Ascending aorta (tissue), 2 donors: ENCODE data around the gene CNTNAP2. TPM values are rescaled to one million over a fixed set of nuclear protein-coding genes. Genes with fewer than 3 reads are reported as not detected.

Experiments
- DNase-seq, 2 donors: peaks; one replicate each; pipeline ENCODE4 v3.0.0-alpha.2; 2019; ENCODE audit warnings: low spot score in 2 of 2
- H3K27ac ChIP-seq, 2 donors: fragments of 200-600 bp; sonication (generic); one replicate each; pipeline ENCODE4 v1.5.1; 2016 to 2017; ENCODE audit warnings: mild to moderate bottlenecking in 1 of 2
- H3K27me3 ChIP-seq: fragments of 200-600 bp; sonication (generic); one replicate; pipeline ENCODE4 v1.5.1; 2017
- H3K36me3 ChIP-seq, 2 donors: fragments of 200-600 bp; sonication (generic); one replicate each; pipeline ENCODE4 v1.5.1; 2016
- H3K4me1 ChIP-seq, 2 donors: fragments of 200-600 bp; sonication (generic); one replicate each; pipeline ENCODE4 v1.5.1; 2016 to 2017; ENCODE audit warnings: mild to moderate bottlenecking in 1 of 2
- H3K4me3 ChIP-seq, 2 donors: fragments of 200-600 bp; sonication (generic); one replicate each; pipeline ENCODE4 v1.5.1; 2016 to 2017; ENCODE audit warnings: mild to moderate bottlenecking in 1 of 2
- H3K9me3 ChIP-seq, 2 donors: fragments of 200-600 bp; sonication (generic); one replicate each; pipeline ENCODE4 v1.5.1; 2016
- CTCF ChIP-seq, 3 experiments: fragments of 200-600 bp in 2 of 3; fragments of 450-650 bp in 1 of 3; sonication (generic) in 2 of 3; IDR thresholded peaks; one replicate each; pipeline ENCODE4 v1.5.1; 2016 to 2019; ENCODE audit warnings: antibody characterized with exemption in 3 of 3, mild to moderate bottlenecking in 1 of 3, moderate library complexity in 1 of 3
- intact Hi-C: fragments of 100-400 bp; cut with DNase I; formaldehyde crosslinking; loops from one replicate; pipeline ENCODE4 v1.15.1; 2023
- total RNA-seq: library from RNA; depleted of rRNA; stranded (reverse); fragments of >200 nt; gene quantifications from one replicate; pipeline ENCODE4 v1.1.0, GENCODE V29; 2016

Gene CNTNAP2
- total RNA-seq, 1 donor from 2014 or later = not detected

GRCh38 chr7:146805082-146805481, 688.5 kb downstream of the CNTNAP2 start:
- no peak overlapping the region for H3K27ac ChIP-seq
- DNase-seq = no peak

GRCh38 chr7:146826329-146826728, 709.7 kb downstream of the CNTNAP2 start:
- H3K27me3 ChIP-seq = no peaks in the 10 kb centered on the region
- H3K4me1 ChIP-seq = no peaks in the 10 kb centered on the region
- no peak overlapping the region for H3K4me3 ChIP-seq
- TF ChIP-seq CTCF (IDR thresholded peaks at IDR 0.05) = no peak
- no peak overlapping the region for H3K27ac ChIP-seq
- intact Hi-C loops = no loop called here
- no peaks in the 10 kb centered on the region for H3K36me3 ChIP-seq
- DNase-seq = no peak
- no peaks in the 10 kb centered on the region for H3K9me3 ChIP-seq

More at GRCh38 chr7:146805082-146805481, 688.5 kb downstream of the CNTNAP2 start:
- intact Hi-C loops = no loop called here
- H3K4me1 ChIP-seq = no peaks in the 10 kb centered on the region
- no peak for TF ChIP-seq CTCF (IDR thresholded peaks at IDR 0.05)
- H3K27me3 ChIP-seq = no peaks in the 10 kb centered on the region
- no peak overlapping the region for H3K4me3 ChIP-seq
- H3K9me3 ChIP-seq = peaks cover 0 to 2% of the 10 kb centered on the region in 2 donors
- no peaks in the 10 kb centered on the region for H3K36me3 ChIP-seq

GRCh38 chr7:146830686-146831085, 714.1 kb downstream of the CNTNAP2 start:
- Histone ChIP-seq H3K36me3 (no peaks in the 10 kb centered on the region), H3K4me3 (no peak overlapping the region), H3K27ac (no peak overlapping the region), H3K4me1 (no peaks in the 10 kb centered on the region), H3K9me3 (no peaks in the 10 kb centered on the region), H3K27me3 (no peaks in the 10 kb centered on the region)
- intact Hi-C loops = no loop called here
- DNase-seq = no peak
- TF ChIP-seq CTCF (IDR thresholded peaks at IDR 0.05) = no peak

- H3K4me1 ChIP-seq = no peaks in the 10 kb centered on the region
- H3K9me3 ChIP-seq = no peaks in the 10 kb centered on the region
- H3K27ac ChIP-seq = no peak overlapping the region
- no peak for TF ChIP-seq CTCF (IDR thresholded peaks at IDR 0.05)
- intact Hi-C loops = no loop called here
- H3K27me3 ChIP-seq = no peaks in the 10 kb centered on the region
- H3K4me3 ChIP-seq = no peak overlapping the region
- no peaks in the 10 kb centered on the region for H3K36me3 ChIP-seq
- DNase-seq = no peak
Measured at GRCh38 chr7:146831875-146832274, 715.3 kb downstream of the CNTNAP2 start.

- Histone ChIP-seq H3K27me3 (no peaks in the 10 kb centered on the region), H3K27ac (no peak overlapping the region), H3K4me1 (no peaks in the 10 kb centered on the region), H3K4me3 (no peak overlapping the region), H3K36me3 (no peaks in the 10 kb centered on the region), H3K9me3 (no peaks in the 10 kb centered on the region)
- DNase-seq = no peak
- TF ChIP-seq CTCF (IDR thresholded peaks at IDR 0.05) = no peak
- intact Hi-C loops = no loop called here
Measured at GRCh38 chr7:146844405-146844804, 727.8 kb downstream of the CNTNAP2 start.

GRCh38 chr7:146858690-146859089, 742.1 kb downstream of the CNTNAP2 start:
- Histone ChIP-seq H3K4me3 (no peak overlapping the region), H3K9me3 (no peaks in the 10 kb centered on the region), H3K27me3 (no peaks in the 10 kb centered on the region), H3K27ac (no peak overlapping the region), H3K4me1 (no peaks in the 10 kb centered on the region), H3K36me3 (no peaks in the 10 kb centered on the region)
- intact Hi-C loops = no loop called here
- no peak for TF ChIP-seq CTCF (IDR thresholded peaks at IDR 0.05)
- no peak for DNase-seq
